NAMALWA (cell line): ENCODE measurements around the gene IGF2R.
A peak's percentile ranks its signal among the peaks of the same experiment; 100 is the strongest.

ENCODE experiments used
- DNase-seq: peaks from one replicate; pipeline ENCODE4 v3.0.0-alpha.2; 2015; ENCODE audit warnings: low spot score

The IGF2R gene

DNA sequence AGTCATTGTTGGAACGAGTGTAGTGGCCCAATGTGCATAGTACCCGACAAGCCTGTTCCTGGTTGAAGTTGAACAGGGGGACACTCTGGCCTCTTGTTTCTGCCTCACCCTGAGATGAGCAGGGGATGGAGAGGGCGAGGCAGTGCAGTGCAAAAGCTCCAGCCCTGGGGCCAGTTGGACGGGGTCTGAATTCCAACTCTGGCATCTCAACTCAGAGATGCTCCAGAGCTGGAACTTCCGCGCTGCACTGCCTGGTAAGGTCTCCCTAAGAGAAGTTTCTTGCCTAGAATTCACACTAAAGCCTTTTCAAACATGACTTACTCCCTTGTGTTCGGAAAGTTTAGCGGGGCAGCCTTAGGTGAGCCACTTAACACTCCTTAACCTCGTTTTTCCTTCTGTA, 80.5 kb downstream of the IGF2R start:
- no peak for DNase-seq

DNA sequence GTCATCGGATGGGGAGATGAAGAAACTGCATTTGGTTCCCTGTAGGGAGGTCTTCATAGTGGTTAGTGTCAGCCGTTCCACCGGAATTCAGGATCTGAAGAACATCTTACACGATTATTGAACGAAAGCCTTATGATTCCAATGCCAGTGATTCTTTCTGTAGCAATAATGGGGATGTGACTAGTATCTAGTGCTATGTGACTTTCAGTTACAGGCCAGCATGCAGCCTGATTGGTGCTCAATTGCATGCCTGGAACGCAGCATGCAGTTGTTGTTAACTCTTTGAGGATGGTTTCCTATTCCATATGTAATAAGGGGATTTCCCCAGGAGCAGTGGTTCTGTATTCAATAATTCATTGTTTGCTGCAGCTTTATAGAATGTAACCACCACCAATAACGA, 81.1 kb downstream of the IGF2R start:
- DNase-seq: no peak

DNA sequence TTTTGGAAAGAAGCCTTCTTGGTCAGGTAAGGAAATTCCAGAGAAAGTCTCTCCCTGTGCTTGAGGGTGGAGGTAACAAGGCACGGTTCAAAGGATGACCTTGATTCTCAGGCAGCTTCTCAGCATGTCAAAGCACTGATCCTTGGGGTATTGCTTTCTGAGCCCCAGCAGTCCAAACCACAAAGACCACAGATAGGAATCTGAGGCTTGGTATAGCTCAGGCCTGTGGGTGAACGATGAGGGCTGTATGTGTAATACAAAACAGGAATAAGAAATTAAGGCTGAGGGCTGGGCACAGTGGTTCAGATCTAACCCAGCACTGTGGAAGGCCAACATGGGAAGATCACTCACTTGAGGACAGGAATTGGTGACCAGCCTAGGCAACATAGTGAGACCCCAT, 82.5 kb downstream of the IGF2R start:
- DNase-seq: no peak

DNA sequence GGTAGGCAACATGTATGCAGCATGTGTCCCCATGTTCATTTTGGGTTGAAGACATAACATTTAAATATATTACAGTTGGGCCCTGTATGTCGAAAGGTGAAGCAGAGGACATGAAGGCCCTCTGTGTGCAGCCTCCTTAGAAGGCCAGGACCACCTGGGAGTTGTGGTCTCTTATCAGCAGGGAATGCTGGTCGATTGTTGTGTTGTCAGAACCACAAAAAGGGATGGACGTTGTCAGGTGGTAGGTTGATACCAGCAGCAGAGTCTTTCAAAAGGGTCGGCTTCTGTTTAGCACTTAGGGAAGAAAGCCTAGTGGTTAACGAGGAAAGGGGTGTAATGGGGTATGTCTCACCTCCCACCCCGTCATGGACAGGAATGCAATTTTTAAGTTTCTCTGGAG, 85.4 kb downstream of the IGF2R start:
- no peak for DNase-seq

DNA sequence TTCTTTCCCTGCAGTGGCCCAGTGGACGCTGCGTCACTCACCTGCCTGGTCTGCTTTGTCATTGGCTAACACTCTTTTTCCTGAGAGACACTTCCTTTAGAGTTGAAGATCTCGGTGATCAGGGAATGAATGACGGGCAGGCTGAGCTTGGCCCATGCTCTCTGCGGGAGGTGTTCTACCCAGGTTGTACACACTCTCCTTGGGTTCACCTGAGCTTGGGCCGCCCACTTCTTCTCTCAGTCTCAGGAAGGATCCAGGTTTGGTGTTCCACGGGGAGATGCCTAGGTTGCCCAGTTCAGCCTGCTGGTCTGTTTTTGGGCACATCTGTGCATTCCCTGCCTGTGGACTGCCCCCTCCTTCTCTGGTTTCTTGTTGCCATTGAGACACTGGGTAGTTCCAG, 86.0 kb downstream of the IGF2R start:
- no peak for DNase-seq

DNA sequence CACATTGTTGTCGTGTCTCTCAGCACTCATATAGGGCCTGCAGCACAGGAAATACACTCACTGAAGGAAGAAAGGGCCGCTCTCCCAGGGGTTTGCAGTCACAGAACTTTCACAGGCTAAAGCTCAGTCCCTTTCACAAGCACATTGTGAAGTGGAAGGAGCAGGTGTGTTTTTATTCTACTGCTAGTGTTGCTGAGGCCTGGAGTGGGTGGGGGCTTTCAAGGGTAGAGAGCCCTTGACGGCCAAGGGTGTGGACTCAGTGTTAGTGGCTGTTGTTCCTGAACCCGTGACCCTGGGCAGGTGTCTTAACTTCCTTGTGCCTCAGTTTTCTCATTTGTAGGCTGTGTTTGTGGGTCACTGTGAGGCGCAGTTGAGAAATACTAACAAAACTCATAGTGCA, 86.5 kb downstream of the IGF2R start:
- DNase-seq: no peak

DNA sequence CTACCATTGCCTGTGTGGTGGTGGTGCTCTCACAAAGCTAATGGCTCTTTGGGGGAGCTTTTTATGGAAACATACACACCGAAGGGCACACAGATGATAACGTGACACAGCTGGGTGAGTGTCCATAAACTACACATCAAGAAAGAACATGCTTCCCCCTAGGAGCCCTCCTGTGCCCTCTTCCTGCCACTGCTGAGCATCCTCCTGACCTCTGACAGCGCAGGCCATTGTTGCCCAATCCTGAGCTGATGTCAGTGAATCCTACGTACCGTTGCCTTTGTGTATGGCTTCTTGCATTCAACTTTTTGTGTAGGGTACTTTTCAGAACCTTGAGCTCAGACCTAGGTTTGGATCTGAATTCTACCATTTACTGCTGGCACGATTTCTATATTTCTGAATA, 86.9 kb downstream of the IGF2R start:
- no peak for DNase-seq

DNA sequence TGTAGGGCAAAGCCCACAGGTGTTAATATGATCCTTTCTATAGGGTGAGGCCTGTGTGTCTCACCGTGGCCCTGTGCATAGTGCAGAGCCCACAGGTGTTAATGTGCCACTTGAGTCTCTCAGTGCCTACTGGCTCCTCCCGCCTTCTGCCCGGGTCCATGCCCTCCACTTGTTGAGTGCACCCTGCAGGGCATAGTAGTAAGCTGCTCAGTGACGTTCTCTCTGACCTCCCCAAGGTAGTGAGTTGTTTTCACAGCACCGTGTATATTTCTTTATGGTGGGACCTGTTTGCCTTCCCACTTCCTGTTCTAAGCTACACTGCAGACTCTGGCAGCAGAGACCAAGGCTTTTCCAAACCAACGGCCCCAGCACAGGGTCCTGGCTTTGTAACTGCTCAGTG, 88.2 kb downstream of the IGF2R start:
- no peak for DNase-seq

DNA sequence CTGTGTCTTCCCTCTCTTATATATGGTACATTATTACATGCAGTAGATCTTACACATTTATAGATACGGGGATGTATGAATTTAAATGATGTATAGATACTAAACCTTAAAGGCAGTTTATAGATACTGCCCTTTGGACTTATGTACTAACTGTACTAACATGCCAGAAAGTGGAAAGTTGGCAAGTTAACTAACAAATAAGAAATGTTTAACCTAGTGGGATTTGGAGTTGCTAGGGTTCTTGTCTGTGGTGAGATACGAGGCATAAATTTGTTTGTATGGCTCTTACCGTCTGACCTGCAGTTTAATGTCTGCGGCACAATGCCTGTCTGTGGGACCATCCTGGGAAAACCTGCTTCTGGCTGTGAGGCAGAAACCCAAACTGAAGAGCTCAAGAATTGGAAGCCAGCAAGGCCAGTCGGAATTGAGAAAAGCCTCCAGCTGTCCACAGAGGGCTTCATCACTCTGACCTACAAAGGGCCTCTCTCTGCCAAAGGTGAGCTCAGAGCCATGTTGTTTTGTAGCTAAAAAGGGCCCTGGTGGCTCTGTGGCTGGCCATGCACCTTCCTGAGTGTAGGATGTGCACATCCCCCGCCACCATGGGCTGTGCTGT, 89.8 kb downstream of the IGF2R start:
- no peak for DNase-seq

DNA sequence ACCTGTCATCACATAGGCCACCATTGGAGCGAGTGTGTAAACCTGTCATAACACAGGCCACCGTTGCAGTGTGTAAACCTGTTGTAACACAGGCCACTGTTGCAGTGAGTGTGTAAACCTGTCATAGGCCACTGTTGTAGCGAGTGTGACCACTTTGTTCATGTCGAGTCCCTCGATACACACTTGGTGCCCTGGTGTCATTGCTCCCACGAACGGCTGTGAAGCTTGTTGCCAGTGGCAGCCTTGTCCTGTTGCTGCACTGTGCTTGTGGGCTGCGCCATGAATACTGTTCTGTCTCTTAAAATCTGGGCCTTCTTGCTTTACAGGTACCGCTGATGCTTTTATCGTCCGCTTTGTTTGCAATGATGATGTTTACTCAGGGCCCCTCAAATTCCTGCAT, 91.3 kb downstream of the IGF2R start:
- DNase-seq: no peak

DNA sequence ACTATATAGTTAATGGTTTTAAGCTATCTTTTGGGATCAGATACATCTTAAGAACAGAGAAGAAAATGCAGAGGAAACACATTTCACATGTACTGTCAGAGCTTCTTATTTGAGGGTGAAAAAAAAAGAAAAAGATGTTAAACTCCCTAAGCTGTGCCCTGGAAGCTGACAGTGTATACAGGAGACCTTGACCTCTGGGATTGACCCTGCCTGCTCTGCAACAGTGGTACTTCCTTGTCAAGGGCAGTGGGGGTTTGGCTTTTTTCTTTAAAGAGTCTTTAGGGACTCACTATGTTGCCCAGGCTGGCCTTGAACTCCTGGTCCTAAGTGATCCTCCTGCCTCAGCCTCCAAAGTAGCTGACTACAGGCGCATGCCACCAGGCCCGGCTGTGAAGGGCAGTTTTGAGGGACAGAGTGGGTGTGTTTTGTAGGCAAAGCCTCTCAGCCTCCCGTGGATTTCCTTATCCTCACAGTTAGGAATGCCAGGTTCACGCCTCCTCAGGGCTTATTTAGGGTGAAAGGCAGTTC, 92.1 kb downstream of the IGF2R start:
- DNase-seq: no peak

DNA sequence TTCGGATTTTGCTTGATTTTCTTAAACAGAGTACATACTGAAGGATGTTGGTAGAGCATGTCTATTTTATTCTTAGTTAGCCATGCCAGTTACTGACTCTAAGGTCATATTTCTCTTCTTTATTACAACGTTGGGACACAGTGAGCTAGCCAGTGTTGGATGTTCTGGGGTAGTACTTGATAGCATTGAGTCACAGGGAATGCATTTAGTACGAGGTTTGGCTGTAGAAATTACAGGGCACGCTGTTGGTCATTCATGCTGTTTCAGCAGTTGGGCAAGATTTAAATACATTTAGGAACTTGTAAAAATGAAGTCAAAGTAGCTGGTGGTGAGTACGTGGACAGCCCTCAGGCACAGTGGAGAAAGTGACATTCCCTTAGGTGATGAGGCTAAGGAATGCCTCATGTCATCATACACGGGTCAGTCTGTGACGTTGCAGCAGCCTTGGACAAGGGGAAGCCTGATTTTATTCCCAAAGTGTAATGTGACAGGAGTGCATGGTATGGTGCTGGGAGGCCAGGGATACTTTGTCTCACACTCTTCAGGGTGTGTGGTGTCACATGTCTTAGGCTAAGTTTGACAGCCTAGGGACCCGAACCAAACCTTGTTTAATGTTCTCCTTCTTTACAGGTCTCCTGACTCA, 95.0 kb downstream of the IGF2R start:
- no peak for DNase-seq

DNA sequence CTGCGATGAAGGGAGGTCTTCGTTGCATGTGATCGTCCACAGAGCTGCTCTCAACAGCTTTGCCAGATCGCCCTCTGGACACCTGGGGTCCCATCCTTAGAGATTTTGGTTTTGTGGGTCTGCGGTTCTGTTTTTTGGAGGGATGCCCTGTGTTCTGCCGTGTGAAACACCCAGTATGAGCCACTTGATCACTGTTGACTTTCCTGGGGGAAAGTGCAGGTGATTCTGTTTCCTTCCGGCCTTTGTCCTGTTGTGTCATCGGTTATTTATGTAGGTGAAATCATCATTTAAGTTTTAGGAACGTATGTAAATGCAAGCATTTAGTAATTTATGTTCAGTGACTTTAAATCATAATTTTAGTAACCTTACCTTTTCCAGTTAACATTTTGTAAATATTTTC, 96.3 kb downstream of the IGF2R start:
- DNase-seq: no peak

DNA sequence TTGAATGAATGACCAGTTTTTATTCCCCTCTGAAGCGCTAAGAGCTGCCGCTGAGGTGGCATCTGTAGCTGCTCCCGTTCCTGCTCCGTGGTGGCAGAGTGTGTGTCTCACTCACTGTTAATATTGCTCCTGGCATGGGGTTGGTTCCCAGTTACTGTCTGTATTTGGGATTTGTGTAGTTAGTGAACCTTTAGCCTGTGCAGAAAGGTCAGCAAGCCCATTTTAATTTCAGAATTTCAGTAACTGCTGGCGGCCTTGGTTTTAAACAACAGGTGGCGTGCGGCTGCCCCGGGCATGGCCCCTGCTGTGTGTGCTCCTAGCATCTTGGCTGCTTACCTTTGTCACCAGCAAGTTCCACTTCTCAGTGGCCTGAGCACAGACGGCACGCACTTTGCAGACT, 98.7 kb downstream of the IGF2R start:
- DNase-seq: no peak

DNA sequence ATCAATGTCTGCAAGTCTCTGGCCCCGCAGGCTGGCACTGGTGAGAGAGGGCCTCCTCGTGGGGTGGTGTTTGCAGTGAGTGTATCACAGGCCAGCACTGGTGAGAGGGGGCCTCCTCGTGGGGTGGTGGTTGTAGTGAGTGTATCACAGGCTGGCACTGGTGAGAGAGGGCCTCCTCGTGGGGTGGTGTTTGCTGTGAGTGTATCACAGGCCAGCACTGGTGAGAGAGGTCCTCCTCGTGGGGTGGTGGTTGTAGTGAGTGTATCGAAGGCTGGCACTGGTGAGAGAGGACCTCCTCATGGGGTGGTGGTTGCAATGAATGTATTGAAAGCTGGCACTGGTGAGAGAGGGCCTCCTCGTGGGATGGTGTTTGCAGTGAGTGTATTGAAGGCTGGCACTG, 99.5 kb downstream of the IGF2R start:
- DNase-seq: no peak

DNA sequence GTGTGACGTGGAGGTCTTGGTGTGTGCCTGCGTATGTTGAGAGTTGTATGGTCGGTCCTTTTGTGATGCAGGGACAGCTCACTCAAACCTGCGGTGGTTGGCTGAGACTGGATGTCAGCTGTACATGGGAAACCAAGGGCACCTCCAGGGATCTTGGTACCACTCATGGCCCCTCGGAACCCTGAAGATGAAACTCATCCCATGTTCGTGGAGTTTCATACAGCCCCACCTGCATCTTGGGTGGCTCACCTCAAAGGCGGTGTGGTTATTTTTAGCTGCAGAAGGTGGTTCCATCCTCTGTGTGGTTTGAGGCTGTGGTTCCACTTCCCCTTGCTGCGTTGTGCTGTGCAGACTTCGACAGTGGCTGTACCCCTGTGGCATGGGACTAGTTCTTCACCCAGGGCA, 100.2 kb downstream of the IGF2R start:
- peak; percentile 32 for DNase-seq

DNA sequence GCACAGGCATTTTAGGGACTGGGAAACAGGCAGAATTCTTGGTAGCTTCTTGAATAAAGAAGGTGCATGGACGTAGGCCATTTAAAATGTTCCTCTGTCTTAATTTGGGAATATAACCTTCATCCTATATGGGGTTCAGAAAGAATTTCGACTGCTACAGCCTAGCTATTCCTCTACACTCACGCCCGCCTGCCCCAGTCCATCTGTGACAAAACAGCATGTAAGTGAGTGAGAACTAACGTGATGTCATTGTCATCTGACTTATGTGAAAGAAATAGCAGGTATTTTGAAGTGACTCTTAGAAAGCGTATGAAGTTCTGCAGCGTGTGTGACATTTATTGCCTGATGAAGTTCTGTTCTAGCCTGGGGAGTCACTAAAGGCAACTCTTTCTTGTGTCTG, 100.6 kb downstream of the IGF2R start:
- no peak for DNase-seq

DNA sequence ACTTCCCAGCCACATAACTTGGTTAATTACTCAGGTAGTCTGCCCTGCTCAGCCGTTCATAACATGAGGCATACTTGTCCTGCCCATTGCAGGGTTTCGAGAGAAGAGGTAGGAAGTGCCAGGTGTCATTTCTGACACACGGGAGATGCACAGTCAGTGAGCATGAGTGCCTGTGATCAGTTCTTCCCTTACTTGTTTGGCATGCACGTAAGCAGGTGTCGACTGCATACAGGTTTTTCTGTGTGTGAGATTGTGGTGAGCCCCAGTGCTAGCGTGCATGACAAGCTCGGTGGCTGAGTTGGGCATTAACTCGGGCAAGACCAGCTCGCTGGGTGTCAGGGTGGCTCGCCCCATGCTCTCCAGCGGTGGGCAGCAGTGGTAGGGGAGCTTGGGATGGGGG, 101.5 kb downstream of the IGF2R start:
- DNase-seq: no peak

DNA sequence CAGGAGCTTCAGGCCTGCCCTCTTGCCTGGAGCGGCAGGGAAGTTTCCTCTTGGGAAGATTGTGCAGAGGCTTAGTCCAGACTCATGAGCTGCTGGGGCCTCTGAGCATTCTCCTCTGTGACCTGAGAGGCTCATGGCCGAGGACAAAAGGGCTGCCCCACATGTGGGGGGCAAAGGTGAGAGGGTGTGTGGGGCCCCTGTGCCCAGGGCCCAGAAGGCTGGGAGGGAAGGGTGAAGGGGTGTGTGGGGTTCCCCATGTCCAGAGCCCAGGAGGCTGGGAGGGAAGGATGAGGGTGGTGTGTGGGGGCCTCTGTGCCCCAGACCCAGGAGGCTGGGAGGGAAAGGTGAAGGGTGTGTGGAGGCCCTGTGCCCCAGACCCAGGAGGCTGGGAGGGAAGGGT, 101.9 kb downstream of the IGF2R start:
- DNase-seq: no peak

DNA sequence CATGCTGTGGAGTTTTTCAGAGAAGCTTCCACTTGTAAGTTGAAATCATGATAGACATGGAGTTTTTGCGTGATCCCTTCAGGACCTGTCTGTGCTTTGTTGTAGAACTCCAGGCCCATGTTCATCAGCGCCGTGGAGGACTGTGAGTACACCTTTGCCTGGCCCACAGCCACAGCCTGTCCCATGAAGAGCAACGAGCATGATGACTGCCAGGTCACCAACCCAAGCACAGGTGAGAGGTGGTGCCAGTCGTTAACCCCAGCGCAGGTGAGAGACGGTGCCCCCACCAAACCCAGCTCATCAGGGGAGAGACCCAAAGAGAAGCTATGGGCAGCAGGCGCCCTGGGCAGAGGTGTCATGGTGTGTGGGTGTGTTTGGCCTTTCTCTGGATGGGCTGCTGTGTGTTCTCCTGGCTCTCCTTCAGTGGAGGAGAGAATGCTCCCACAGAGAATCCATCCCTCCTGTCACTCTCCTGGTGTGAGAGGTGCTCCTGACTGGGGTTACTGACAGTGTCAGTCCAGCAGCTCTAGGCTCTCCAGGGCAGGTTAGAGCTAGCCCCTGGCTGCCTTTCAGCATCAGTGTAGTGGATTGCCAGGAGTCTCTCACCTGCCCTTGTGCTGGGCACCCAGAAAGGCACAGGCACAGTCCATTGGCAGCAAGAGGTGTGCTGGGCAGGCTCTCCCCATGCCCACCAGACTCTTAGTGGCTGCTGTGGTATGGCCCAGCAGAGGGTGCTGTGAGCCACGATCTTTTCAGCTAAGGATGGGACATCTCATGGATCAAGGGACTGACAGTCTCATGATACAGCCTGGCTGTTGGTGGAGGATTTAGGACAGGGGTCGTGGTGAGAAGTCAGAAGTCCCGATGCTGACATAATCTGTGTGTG, 103.2 kb downstream of the IGF2R start:
- DNase-seq: peak; percentile 11

DNA sequence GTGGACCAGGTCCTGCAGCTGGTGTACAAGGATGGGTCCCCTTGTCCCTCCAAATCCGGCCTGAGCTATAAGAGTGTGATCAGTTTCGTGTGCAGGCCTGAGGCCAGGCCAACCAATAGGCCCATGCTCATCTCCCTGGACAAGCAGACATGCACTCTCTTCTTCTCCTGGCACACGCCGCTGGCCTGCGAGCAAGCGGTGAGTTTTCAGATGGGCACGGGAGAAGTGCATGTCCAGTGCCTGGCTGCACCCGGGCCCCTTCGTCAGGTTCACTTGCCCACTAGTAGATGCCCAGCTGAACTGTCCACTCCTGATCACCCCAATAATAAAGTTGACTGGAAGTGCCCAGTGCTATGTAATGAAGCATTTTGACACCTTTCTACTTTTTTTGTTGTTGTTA, 104.4 kb downstream of the IGF2R start:
- DNase-seq: no peak

DNA sequence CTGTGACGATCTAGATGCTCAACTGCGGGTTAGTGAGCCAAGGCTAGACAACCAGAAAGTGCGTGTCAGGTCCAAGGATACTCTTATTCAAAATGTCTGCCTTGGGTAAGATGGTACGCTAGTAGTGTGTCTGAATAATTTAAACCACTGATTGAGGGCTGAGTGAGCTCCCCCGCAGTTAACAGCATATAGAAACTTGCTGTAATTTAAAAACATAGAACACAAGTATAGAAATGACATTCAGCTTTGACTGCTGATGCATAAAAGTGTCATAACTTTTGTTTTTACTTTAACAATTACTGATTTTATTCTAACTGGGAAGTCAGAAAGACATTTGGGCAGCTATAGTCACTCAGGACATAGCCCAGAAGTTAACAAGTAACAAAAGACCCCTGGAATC, 107.1 kb downstream of the IGF2R start:
- no peak for DNase-seq

DNA sequence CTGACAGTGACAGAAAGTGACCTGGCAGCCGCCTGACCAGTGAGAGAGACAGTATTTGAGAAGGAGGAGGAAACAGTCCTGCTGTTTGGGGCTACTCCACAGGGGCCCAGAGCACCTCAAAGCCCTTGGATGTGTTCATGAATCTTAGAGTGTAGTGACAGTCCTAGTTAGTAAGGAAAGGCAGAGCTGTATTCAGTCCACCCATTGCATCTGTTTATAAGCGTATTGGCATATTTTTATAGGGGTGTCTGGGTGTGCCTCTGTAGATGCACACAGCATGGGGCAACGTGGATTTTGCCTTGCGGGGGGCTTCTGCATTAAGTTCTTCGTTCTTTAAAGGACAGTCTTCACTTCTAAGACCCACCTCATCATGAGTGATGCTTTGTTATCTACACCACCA, 108.1 kb downstream of the IGF2R start:
- no peak for DNase-seq
